Measurements from ENCODE around the gene DACT3.

Gene DACT3

GRCh38 chr19:46609511-46610412 lies 51.2 kb downstream of the DACT3 start:
- no peak for DNase-seq

- DNase-seq: no peak
Measured at GRCh38 chr19:46608581-46609345, 52.2 kb downstream of the DACT3 start.

- DNase-seq: no peak
Measured at GRCh38 chr19:46608178-46608577, 52.8 kb downstream of the DACT3 start.

- DNase-seq: no peak
Measured at GRCh38 chr19:46607448-46607841, 53.5 kb downstream of the DACT3 start.

GRCh38 chr19:46606681-46607447 lies 54.1 kb downstream of the DACT3 start:
- no peak for DNase-seq

GRCh38 chr19:46606019-46606418 lies 55.0 kb downstream of the DACT3 start:
- no peak for DNase-seq

- DNase-seq: no peak
Measured at GRCh38 chr19:46605356-46605821, 55.6 kb downstream of the DACT3 start.

GRCh38 chr19:46604781-46605355 lies 56.1 kb downstream of the DACT3 start:
- no peak for DNase-seq

- DNase-seq: no peak
Measured at GRCh38 chr19:46603752-46604231, 57.2 kb downstream of the DACT3 start.

GRCh38 chr19:46603195-46603637 lies 57.8 kb downstream of the DACT3 start:
- DNase-seq: no peak

GRCh38 chr19:46602392-46603194 lies 58.4 kb downstream of the DACT3 start:
- DNase-seq: no peak

GRCh38 chr19:46601318-46602224 lies 59.4 kb downstream of the DACT3 start, which contains the start of gene CALM3:
Gene CALM3, plus strand, starts transcription at chr19:46601330. Its CDS starts 105 bp downstream, at chr19:46601435.
- no peak for DNase-seq

GRCh38 chr19:46600384-46601317 lies 60.3 kb downstream of the DACT3 start:
- DNase-seq: peak; percentile 97

- no peak for DNase-seq
Measured at GRCh38 chr19:46599716-46600373, 61.1 kb downstream of the DACT3 start.

- DNase-seq: no peak
Measured at GRCh38 chr19:46598372-46598917, 62.5 kb downstream of the DACT3 start.
